GM12878 (cell line): ENCODE measurements around the gene PRR15L. TPM values are rescaled to one million over a fixed set of nuclear protein-coding genes. Genes with fewer than 3 reads are reported as not detected.

Experiments used
- ATAC-seq: fragments of 200-7000 bp; cut with Tn5 transposase; 3 replicates; pipeline ENCODE4 v1.9.1; 2020; ENCODE audit warnings: mild to moderate bottlenecking, moderate library complexity
- BruUV-seq: library from RNA; stranded (reverse); fragments of 400-500 nt; replicated peaks from 2 replicates; lab custom pipeline; 2021; lab: Mats Ljungman, UMichigan
- CTCF ChIA-PET: fragments of 300-600 bp; sonication (Branson Sonifier 250); formaldehyde crosslinking; extraction: SDS; loops from one replicate; lab custom pipeline; 2021; ENCODE audit warnings: inconsistent platforms; lab: Yijun Ruan, JAX
- POLR2A ChIA-PET: fragments of 350-600 bp; formaldehyde crosslinking; extraction: SDS; loops from one replicate; lab custom pipeline; 2021; ENCODE audit warnings: inconsistent platforms; lab: Charles Lee
- RAD21 ChIA-PET: fragments of 300-600 bp; sonication (Branson Sonifier 250); formaldehyde crosslinking; loops from one replicate; lab custom pipeline; 2023; ENCODE audit warnings: antibody characterized with exemption; ENCODE audit not compliant: unreplicated experiment; lab: Charles Lee
- SMC1A ChIA-PET: fragments of 300-600 bp; sonication (Branson Sonifier 250); formaldehyde crosslinking; loops from one replicate; lab custom pipeline; 2023; ENCODE audit not compliant: unreplicated experiment, uncharacterized antibody; lab: Charles Lee
- DNase-seq: peaks from one replicate; pipeline ENCODE4 v3.0.0-alpha.2; 2011; ENCODE audit warnings: low read depth, low spot score
- FAIRE-seq: peaks from 3 replicates; lab custom pipeline; 2011; peaks lifted over from hg19 to GRCh38; lab: Jason Lieb, UNC
- H2AFZ ChIP-seq: 2 replicates; pipeline ENCODE4 v1.6.0; 2011; ENCODE audit warnings: low read depth, low read length, control low read depth; ENCODE audit not compliant: control insufficient read depth
- H3K27ac ChIP-seq: 2 replicates; pipeline ENCODE4 v1.5.1; 2011; ENCODE audit warnings: control low read depth; ENCODE audit not compliant: control insufficient read depth, insufficient read depth
- H3K27me3 ChIP-seq, 2 experiments: replicated peaks in 1 of 2; 2 replicates each; pipeline versions ENCODE4 v1.6.0 to v1.6.1; 2011; ENCODE audit warnings: low read length in 1 of 2; ENCODE audit not compliant: control insufficient read depth in 2 of 2, insufficient read depth in 2 of 2
- H3K36me3 ChIP-seq, 2 experiments: 2 replicates each; pipeline ENCODE4 v1.5.1; 2011; ENCODE audit warnings: low read length in 1 of 2; ENCODE audit not compliant: control insufficient read depth in 2 of 2, insufficient read depth in 2 of 2
- H3K4me1 ChIP-seq: 2 replicates; pipeline ENCODE4 v1.6.1; 2011; ENCODE audit warnings: mild to moderate bottlenecking, low read length, moderate library complexity, mixed read lengths; ENCODE audit not compliant: control insufficient read depth, insufficient read depth
- H3K4me2 ChIP-seq: 2 replicates; pipeline ENCODE4 v1.6.0; 2011; ENCODE audit warnings: control low read depth; ENCODE audit not compliant: control insufficient read depth, insufficient read depth
- H3K4me3 ChIP-seq: fragments of 200-600 bp; sonication (generic); 2 replicates; pipeline ENCODE4 v1.5.1; 2016
- H3K79me2 ChIP-seq: 2 replicates; pipeline ENCODE4 v1.6.0; 2011; ENCODE audit warnings: low read length; ENCODE audit not compliant: control insufficient read depth, insufficient read depth
- H3K9ac ChIP-seq: 2 replicates; pipeline ENCODE4 v1.8.0; 2011; ENCODE audit warnings: low read length, control low read depth, mixed read lengths; ENCODE audit not compliant: control insufficient read depth, insufficient read depth
- H3K9me3 ChIP-seq: replicated peaks from 3 replicates; pipeline ENCODE4 v1.5.1; 2011; ENCODE audit warnings: mild to moderate bottlenecking, low read length; ENCODE audit not compliant: control insufficient read depth, insufficient read depth
- H4K20me1 ChIP-seq: 2 replicates; pipeline ENCODE4 v1.6.0; 2011; ENCODE audit not compliant: control insufficient read depth, insufficient read depth
- ATF3 ChIP-seq: IDR thresholded peaks from 2 replicates; pipeline ENCODE4 v1.6.1; 2011; ENCODE audit warnings: low read depth, mild to moderate bottlenecking, low read length, moderate library complexity, borderline replicate concordance; ENCODE audit errors: extremely low read depth
- BCLAF1 ChIP-seq: fragments of 450-650 bp; IDR thresholded peaks from 2 replicates; pipeline ENCODE4 v1.6.1; 2017; ENCODE audit warnings: antibody characterized with exemption, mild to moderate bottlenecking, moderate library complexity
- CBFB ChIP-seq: IDR thresholded peaks from 2 replicates; pipeline ENCODE4 v1.6.1; 2016; ENCODE audit warnings: antibody characterized with exemption, low read depth
- CHD4 ChIP-seq: fragments of 200-600 bp; sonication (generic); IDR thresholded peaks from 2 replicates; pipeline ENCODE4 v1.6.1; 2016; ENCODE audit warnings: mild to moderate bottlenecking
- CREB1 ChIP-seq: IDR thresholded peaks from 2 replicates; pipeline ENCODE4 v1.6.1; 2012; ENCODE audit warnings: low read depth, mild to moderate bottlenecking, inconsistent platforms
- KDM1A ChIP-seq: fragments of 200-600 bp; sonication (generic); IDR thresholded peaks from 2 replicates; pipeline ENCODE4 v1.6.1; 2016; ENCODE audit warnings: borderline replicate concordance
- PRDM15 ChIP-seq: fragments of 450-650 bp; formaldehyde crosslinking; IDR thresholded peaks from 2 replicates; pipeline ENCODE4 v1.4.0; 2020; ENCODE audit warnings: mild to moderate bottlenecking, moderate library complexity
- YY1 ChIP-seq: IDR thresholded peaks from 2 replicates; pipeline ENCODE4 v1.6.1; 2011; ENCODE audit warnings: low read depth, mild to moderate bottlenecking, low read length
- ZBTB4 ChIP-seq: fragments of 450-650 bp; formaldehyde crosslinking; IDR thresholded peaks from 2 replicates; pipeline ENCODE4 v1.4.0; 2022; ENCODE audit warnings: mild to moderate bottlenecking, moderate library complexity
- WGBS: methylation state at CpG from one replicate; pipeline ENCODE4 v1.1.6; 2016; ENCODE audit warnings: low lambda C conversion rate; ENCODE audit not compliant: insufficient replicate concordance, insufficient coverage; ENCODE audit errors: missing lambda C conversion rate; 5-methylcytosine and 5-hydroxymethylcytosine counted together
- in situ Hi-C: fragments of 300-500 bp; cut with MboI; formaldehyde crosslinking; loops from 9 replicates; pipeline ENCODE4 v1.14.3; 2018; ENCODE audit warnings: mixed read lengths
- intact Hi-C: fragments of 100-400 bp; cut with micrococcal nuclease; formaldehyde crosslinking; loops from one replicate; pipeline ENCODE4 v1.14.2; 2022; ENCODE audit not compliant: unreplicated experiment
- polyA plus RNA-seq, 11 experiments: library from polyadenylated mRNA; depleted of rRNA in 4 of 11; unstranded in 6 of 11; stranded (reverse) in 5 of 11; fragments of >200 nt; fragmentation: Nextera tagmentation in 4 of 11; fragmentation: Illumina TruSeq in 1 of 11; extraction: Ambion mirVana in 4 of 11; extraction: Trizol in 1 of 11; gene quantifications; 1 replicate in 1 of 11; 2 replicates in 10 of 11; pipeline versions ENCODE4 v1.2.1 to v1.2.3, GENCODE V29; 2011 to 2016; ENCODE audit warnings: inconsistent platforms in 2 of 11, missing spikeins in 2 of 11, low read depth in 1 of 11
- total RNA-seq, 4 experiments: library from RNA; depleted of rRNA in 3 of 4; stranded (reverse); fragments of >200 nt in 3 of 4; fragmentation: Illumina TruSeq in 1 of 4; extraction: Trizol in 1 of 4; gene quantifications; 2 replicates each; pipeline versions ENCODE4 v1.2.1 to v1.2.3, GENCODE V29; 2013 to 2021

PRR15L gene
- total and polyA plus RNA-seq, 10 of the 15 experiments (the other 5 are each of a cell fraction or from before 2014, with no cell fraction given), result 0.11 to 0.18 TPM; not detected in 8

GRCh38 chr17:47981462-47981861 is 23.8 kb upstream of the PRR15L start:
- RAD21 ChIA-PET, result interaction anchor here (0.6 to 5.0 kb wide), 4 partner anchors 31 to 44 kb away, joined by 3 to 107 read pairs (median 3); no protein-coding TSS in a partner anchor
- 99% methylated on average over 9 of the region's 9 CpGs for WGBS
- Histone ChIP-seq H3K79me2 (no peaks in the 10 kb centered on the region), H2AFZ (no peak overlapping the region), H3K36me3 (peaks cover 19 to 42% of the 10 kb centered on the region in 2 experiments), H3K27me3 (no peaks in the 10 kb centered on the region), H3K4me1 (no peaks in the 10 kb centered on the region; the same call in 1 of the 2 replicates), H4K20me1 (no peaks in the 10 kb centered on the region), H3K4me3 (no peak overlapping the region), H3K9ac (no peak overlapping the region), H3K9me3 (no peaks in the 10 kb centered on the region), H3K4me2 (no peak overlapping the region), H3K27ac (no peak overlapping the region)
- no peak for ATAC-seq
- CTCF ChIA-PET, result interaction anchor here (1.9 to 12.3 kb wide), 4 partner anchors 11 to 35 kb away, joined by 4 to 454 read pairs (median 30); partner anchors contain the start of gene CDK5RAP3
- BruUV-seq, result no TSS peak
- SMC1A ChIA-PET, result interaction anchor here (1.4 to 17.2 kb wide), 3 partner anchors 26 to 36 kb away, joined by 3 to 332 read pairs (median 8); no protein-coding TSS in a partner anchor
- no peak for DNase-seq
- intact Hi-C loops (no loop called here), in situ Hi-C loops (loop anchor here (5.0 kb wide), 1 partner anchor 36 kb away; no protein-coding TSS in a partner anchor)
- FAIRE-seq, result no peak
- POLR2A ChIA-PET, result no interaction called here
- TF ChIP-seq BCLAF1 (no peak), ATF3 (no peak), CBFB (no peak), KDM1A (no peak), CREB1 (no peak), CHD4 (no peak), YY1 (no peak), ZBTB4 (CRISPR knock-in tag) (no peak), PRDM15 (CRISPR knock-in tag) (no peak)
